ENCODE results near the gene CES3. TPM values are rescaled to one million over a fixed set of nuclear protein-coding genes. Genes with fewer than 3 reads are reported as not detected.
A peak's percentile ranks its signal among the peaks of the same experiment; 100 is the strongest.

The CES3 gene
- total RNA-seq, 1 donor from 2014 or later: not detected

GRCh38 chr16:66996983-66997358 lies 35.9 kb downstream of the CES3 start:
- peaks cover 4 to 28% of the 10 kb centered on the region in 2 donors for H3K4me1 ChIP-seq
- no peak for TF ChIP-seq CTCF (IDR thresholded peaks at IDR 0.05)
- H3K9me3 ChIP-seq: no peaks in the 10 kb centered on the region
- intact Hi-C loops (cut with DNase I): loop anchor here (1.0 to 5.0 kb wide), 3 partner anchors 17 to 160 kb away; partner anchors contain the start of genes CBFB, FBXL8 and TRADD
- H3K4me3 ChIP-seq: no peak overlapping the region
- no peaks in the 10 kb centered on the region for H3K36me3 ChIP-seq
- peak overlapping the region; percentile 79 to 87 for H3K27ac ChIP-seq
- no peak for DNase-seq (ENCODE audit: low spot score in 2 of 2)
- no peaks in the 10 kb centered on the region for H3K27me3 ChIP-seq

- no peak for TF ChIP-seq CTCF (IDR thresholded peaks at IDR 0.05)
- intact Hi-C loops (cut with DNase I): loop anchor here (1.0 kb wide), 1 partner anchor 14 kb away; no protein-coding TSS in a partner anchor
- H3K27ac ChIP-seq: peak overlapping the region; percentile 65 to 72
These were observed 39.6 kb downstream of the CES3 start for GRCh38 chr16:67000384-67001351.

GRCh38 chr16:67001726-67002125 lies 40.7 kb downstream of the CES3 start:
- Histone ChIP-seq H3K27ac (no peak overlapping the region), H3K9me3 (no peaks in the 10 kb centered on the region), H3K27me3 (no peaks in the 10 kb centered on the region), H3K4me3 (no peak overlapping the region), H3K4me1 (peaks cover 2 to 21% of the 10 kb centered on the region in 2 donors), H3K36me3 (no peaks in the 10 kb centered on the region)
- intact Hi-C loops (cut with DNase I): no loop called here
- no peak for TF ChIP-seq CTCF (IDR thresholded peaks at IDR 0.05)
- DNase-seq (ENCODE audit: low spot score in 2 of 2): no peak

More at GRCh38 chr16:67000384-67001351, 39.6 kb downstream of the CES3 start:
- peak overlapping the region; percentile 54 to 65 for H3K4me3 ChIP-seq
- H3K4me1 ChIP-seq: peaks cover 4 to 27% of the 10 kb centered on the region in 2 donors
- no peaks in the 10 kb centered on the region for H3K36me3 ChIP-seq
- H3K27me3 ChIP-seq: no peaks in the 10 kb centered on the region
- H3K9me3 ChIP-seq: no peaks in the 10 kb centered on the region
- peak; percentile 33 to 83 for DNase-seq (ENCODE audit: low spot score in 2 of 2)

- H3K36me3 ChIP-seq: no peaks in the 10 kb centered on the region
- no peak for DNase-seq (ENCODE audit: low spot score in 2 of 2)
- no peaks in the 10 kb centered on the region for H3K4me1 ChIP-seq
- no peak overlapping the region for H3K27ac ChIP-seq
- TF ChIP-seq CTCF (IDR thresholded peaks at IDR 0.05): no peak
- H3K27me3 ChIP-seq: no peaks in the 10 kb centered on the region
- H3K9me3 ChIP-seq: no peaks in the 10 kb centered on the region
- intact Hi-C loops (cut with DNase I): no loop called here
- H3K4me3 ChIP-seq: no peak overlapping the region
These were observed 46.0 kb downstream of the CES3 start for GRCh38 chr16:67006930-67007658.

GRCh38 chr16:67009158-67009557 lies 48.1 kb downstream of the CES3 start:
- Histone ChIP-seq H3K4me1 (peaks cover 0 to 7% of the 10 kb centered on the region in 2 donors), H3K27me3 (no peaks in the 10 kb centered on the region), H3K36me3 (no peaks in the 10 kb centered on the region), H3K9me3 (no peaks in the 10 kb centered on the region), H3K4me3 (no peak overlapping the region), H3K27ac (no peak overlapping the region)
- intact Hi-C loops (cut with DNase I): no loop called here
- no peak for DNase-seq (ENCODE audit: low spot score in 2 of 2)
- no peak for TF ChIP-seq CTCF (IDR thresholded peaks at IDR 0.05)

Measured in ascending aorta (tissue), 2 donors.